SH-SY5Y (cell line): Measurements from ENCODE around the gene STBD1.

Experiments used
- GATA2 ChIP-seq: IDR thresholded peaks from 2 replicates; pipeline ENCODE4 v1.6.1; 2011; ENCODE audit warnings: mild to moderate bottlenecking, low read depth, low read length
- GATA3 ChIP-seq: IDR thresholded peaks from 2 replicates; pipeline ENCODE4 v1.6.1; 2011; ENCODE audit warnings: low read depth, mild to moderate bottlenecking, low read length, moderate library complexity

GRCh38 chr4:76334885-76335284 lies 28.4 kb downstream of the STBD1 start:
- no peak for TF ChIP-seq GATA3
- TF ChIP-seq GATA2: no peak
